K562 (cell line): Measurements from ENCODE around the gene C1orf216.
"Not testable (repeated sequence)": the region's sequence is repeated elsewhere in the genome, so short reads cannot be mapped to it uniquely, and the experiment has no call there.

ENCODE experiments used
- ARNT ChIP-seq, 2 experiments: fragments of 450-650 bp; IDR thresholded peaks; 2 replicates each; pipeline ENCODE4 v1.6.1; 2016; ENCODE audit warnings: mild to moderate bottlenecking in 1 of 2
- EZH2 ChIP-seq: IDR thresholded peaks from 2 replicates; pipeline ENCODE4 v1.6.1; 2012; ENCODE audit warnings: low read depth, mild to moderate bottlenecking, inconsistent platforms, low read length, borderline replicate concordance
- GTF2E2 ChIP-seq: fragments of 200-800 bp; sonication (Bioruptor generic); IDR thresholded peaks from 2 replicates; pipeline ENCODE4 v1.6.1; 2016; ENCODE audit warnings: missing genetic modification characterization, missing compliant biosample characterization
- NR1H2 ChIP-seq: sonication (generic); formaldehyde crosslinking; IDR thresholded peaks from 2 replicates; pipeline ENCODE4 v1.4.0; 2020; ENCODE audit warnings: mild to moderate bottlenecking, missing genetic modification reagents
- UBTF ChIP-seq, 2 experiments: IDR thresholded peaks; 2 replicates each; pipeline ENCODE4 v1.6.1; 2012; ENCODE audit warnings: improper control_type of control experiment in 2 of 2, low read depth in 2 of 2, low read length in 2 of 2, borderline replicate concordance in 1 of 2
- ZFP91 ChIP-seq: sonication (generic); formaldehyde crosslinking; IDR thresholded peaks from 2 replicates; pipeline ENCODE4 v1.8.0; 2022; ENCODE audit warnings: mild to moderate bottlenecking, missing genetic modification reagents
- ZKSCAN8 ChIP-seq: fragments of 200-800 bp; sonication (Bioruptor generic); IDR thresholded peaks from 2 replicates; pipeline ENCODE4 v1.6.1; 2016; ENCODE audit warnings: missing genetic modification characterization, missing compliant biosample characterization
- TF ChIP-seq, protein P1 (sequence below): fragments of 250-450 bp; sonication (Bioruptor Pico); IDR thresholded peaks from 2 replicates; pipeline ENCODE4 v1.5.0; 2021; ENCODE audit warnings: mild to moderate bottlenecking, borderline replicate concordance
- TF ChIP-seq, protein P2 (sequence below), 2 experiments: fragments of 450-650 bp in 1 of 2; sonication (generic) in 1 of 2; formaldehyde crosslinking in 1 of 2; IDR thresholded peaks in 1 of 2; conservative IDR thresholded peaks in 1 of 2; 2 replicates each; pipeline versions ENCODE4 v1.6.1 to v1.8.1; 2016 to 2023; ENCODE audit warnings: mild to moderate bottlenecking in 2 of 2, moderate library complexity in 2 of 2, inconsistent platforms in 1 of 2, missing genetic modification reagents in 1 of 2
- TF ChIP-seq, protein P3 (sequence below): fragments of 250-450 bp; sonication (Bioruptor Pico); IDR thresholded peaks from 2 replicates; pipeline ENCODE4 v1.4.0; 2020; ENCODE audit warnings: borderline replicate concordance

- TF ChIP-seq, protein P1, sequence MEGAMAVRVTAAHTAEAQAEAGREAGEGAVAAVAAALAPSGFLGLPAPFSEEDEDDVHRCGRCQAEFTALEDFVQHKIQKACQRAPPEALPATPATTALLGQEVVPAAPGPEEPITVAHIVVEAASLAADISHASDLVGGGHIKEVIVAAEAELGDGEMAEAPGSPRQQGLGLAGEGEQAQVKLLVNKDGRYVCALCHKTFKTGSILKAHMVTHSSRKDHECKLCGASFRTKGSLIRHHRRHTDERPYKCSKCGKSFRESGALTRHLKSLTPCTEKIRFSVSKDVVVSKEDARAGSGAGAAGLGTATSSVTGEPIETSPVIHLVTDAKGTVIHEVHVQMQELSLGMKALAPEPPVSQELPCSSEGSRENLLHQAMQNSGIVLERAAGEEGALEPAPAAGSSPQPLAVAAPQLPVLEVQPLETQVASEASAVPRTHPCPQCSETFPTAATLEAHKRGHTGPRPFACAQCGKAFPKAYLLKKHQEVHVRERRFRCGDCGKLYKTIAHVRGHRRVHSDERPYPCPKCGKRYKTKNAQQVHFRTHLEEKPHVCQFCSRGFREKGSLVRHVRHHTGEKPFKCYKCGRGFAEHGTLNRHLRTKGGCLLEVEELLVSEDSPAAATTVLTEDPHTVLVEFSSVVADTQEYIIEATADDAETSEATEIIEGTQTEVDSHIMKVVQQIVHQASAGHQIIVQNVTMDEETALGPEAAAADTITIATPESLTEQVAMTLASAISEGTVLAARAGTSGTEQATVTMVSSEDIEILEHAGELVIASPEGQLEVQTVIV = not testable (repeated sequence)
- TF ChIP-seq ARNT (IDR thresholded peaks at IDR 0.05); ZFP91 (CRISPR knock-in tag); NR1H2 (CRISPR knock-in tag); UBTF (IDR thresholded peaks at IDR 0.05; ENCODE audit: borderline replicate concordance in 1 of 2, low read depth in 2 of 2, low read length in 2 of 2); EZH2; GTF2E2 (tag); ZKSCAN8 (CRISPR knock-in tag): not testable (repeated sequence)
- TF ChIP-seq, protein P2, sequence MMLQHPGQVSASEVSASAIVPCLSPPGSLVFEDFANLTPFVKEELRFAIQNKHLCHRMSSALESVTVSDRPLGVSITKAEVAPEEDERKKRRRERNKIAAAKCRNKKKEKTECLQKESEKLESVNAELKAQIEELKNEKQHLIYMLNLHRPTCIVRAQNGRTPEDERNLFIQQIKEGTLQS (IDR thresholded peaks at IDR 0.05) = not testable (repeated sequence)
- TF ChIP-seq, protein P2 (CRISPR knock-in tag; conservative IDR thresholded peaks at IDR 0.05) = not testable (repeated sequence)
- TF ChIP-seq, protein P3, sequence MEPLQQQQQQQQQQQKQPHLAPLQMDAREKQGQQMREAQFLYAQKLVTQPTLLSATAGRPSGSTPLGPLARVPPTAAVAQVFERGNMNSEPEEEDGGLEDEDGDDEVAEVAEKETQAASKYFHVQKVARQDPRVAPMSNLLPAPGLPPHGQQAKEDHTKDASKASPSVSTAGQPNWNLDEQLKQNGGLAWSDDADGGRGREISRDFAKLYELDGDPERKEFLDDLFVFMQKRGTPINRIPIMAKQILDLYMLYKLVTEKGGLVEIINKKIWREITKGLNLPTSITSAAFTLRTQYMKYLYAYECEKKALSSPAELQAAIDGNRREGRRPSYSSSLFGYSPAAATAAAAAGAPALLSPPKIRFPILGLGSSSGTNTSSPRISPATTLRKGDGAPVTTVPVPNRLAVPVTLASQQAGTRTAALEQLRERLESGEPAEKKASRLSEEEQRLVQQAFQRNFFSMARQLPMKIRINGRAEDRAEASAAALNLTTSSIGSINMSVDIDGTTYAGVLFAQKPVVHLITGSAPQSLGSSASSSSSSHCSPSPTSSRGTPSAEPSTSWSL (CRISPR knock-in tag) = not testable (repeated sequence)
Measured at GRCh38 chr1:35699152-35699551, 19.5 kb downstream of the C1orf216 start.
